Hindlimb muscle (tissue), 1 donor: Measurements from ENCODE around the gene ACAP2. TPM values are rescaled to one million over a fixed set of nuclear protein-coding genes. Genes with fewer than 3 reads are reported as not detected.
A peak's percentile ranks its signal among the peaks of the same experiment; 100 is the strongest.
"Not testable (repeated sequence)": the region's sequence is repeated elsewhere in the genome, so short reads cannot be mapped to it uniquely, and the experiment has no call there.

Source experiments
- DNase-seq: peaks from one replicate; pipeline ENCODE4 v3.0.0-alpha.2; 2013
- polyA plus RNA-seq: library from polyadenylated mRNA; unstranded; fragments of 120-200 nt; gene quantifications from one replicate; pipeline ENCODE4 v1.2.1, GENCODE V29; 2013; ENCODE audit not compliant: insufficient read length

The ACAP2 gene, protein sequence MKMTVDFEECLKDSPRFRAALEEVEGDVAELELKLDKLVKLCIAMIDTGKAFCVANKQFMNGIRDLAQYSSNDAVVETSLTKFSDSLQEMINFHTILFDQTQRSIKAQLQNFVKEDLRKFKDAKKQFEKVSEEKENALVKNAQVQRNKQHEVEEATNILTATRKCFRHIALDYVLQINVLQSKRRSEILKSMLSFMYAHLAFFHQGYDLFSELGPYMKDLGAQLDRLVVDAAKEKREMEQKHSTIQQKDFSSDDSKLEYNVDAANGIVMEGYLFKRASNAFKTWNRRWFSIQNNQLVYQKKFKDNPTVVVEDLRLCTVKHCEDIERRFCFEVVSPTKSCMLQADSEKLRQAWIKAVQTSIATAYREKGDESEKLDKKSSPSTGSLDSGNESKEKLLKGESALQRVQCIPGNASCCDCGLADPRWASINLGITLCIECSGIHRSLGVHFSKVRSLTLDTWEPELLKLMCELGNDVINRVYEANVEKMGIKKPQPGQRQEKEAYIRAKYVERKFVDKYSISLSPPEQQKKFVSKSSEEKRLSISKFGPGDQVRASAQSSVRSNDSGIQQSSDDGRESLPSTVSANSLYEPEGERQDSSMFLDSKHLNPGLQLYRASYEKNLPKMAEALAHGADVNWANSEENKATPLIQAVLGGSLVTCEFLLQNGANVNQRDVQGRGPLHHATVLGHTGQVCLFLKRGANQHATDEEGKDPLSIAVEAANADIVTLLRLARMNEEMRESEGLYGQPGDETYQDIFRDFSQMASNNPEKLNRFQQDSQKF
- polyA plus RNA-seq, result 19.4 TPM

- DNase-seq, result peak; percentile 99
Observed at GRCh38 chr3:195442573-195443390, at the start of gene ACAP2. TSS of gene ACAP2 (minus strand) at chr3:195443020. CDS start at chr3:195442847, 173 bp downstream.

DNA sequence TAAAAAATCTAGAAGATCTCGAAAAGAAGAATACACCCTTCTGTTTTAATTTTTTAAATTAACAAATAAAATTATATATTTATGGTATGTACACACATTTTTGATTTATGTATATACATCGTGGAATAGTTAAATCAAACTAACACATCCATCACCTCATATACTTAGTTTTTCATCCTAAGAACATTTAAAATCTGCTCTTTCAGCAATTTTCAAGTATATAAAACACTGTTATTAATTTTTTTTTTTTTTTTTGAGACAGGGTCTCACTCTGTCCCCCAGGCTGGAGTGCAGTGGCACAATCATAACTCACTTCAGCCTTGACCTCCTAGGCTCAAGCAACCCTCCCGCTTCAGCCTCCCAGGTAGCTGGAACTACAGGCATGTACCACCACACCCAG lies 32.8 kb upstream of the ACAP2 start:
- DNase-seq, result no peak

DNA sequence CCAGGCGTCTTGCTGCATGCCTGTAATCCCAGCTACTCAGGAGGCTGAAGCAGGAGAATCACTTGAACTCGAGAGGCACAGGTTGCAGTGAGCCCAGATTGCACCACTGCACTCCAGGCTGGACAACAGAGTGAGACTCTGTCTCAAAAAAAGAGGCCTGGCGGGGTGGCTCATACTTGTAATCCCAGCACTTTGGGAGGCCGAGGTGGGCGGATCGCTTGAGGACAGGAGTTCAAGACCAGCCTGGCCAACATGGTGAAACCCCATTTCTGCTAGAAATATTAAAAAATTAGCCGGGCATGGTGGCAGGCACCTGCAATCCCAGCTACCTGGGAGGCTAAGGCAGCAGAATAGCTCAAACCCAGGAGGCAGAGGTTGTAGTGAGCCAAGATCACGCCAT lies 32.3 kb upstream of the ACAP2 start:
- not testable (repeated sequence) for DNase-seq

DNA sequence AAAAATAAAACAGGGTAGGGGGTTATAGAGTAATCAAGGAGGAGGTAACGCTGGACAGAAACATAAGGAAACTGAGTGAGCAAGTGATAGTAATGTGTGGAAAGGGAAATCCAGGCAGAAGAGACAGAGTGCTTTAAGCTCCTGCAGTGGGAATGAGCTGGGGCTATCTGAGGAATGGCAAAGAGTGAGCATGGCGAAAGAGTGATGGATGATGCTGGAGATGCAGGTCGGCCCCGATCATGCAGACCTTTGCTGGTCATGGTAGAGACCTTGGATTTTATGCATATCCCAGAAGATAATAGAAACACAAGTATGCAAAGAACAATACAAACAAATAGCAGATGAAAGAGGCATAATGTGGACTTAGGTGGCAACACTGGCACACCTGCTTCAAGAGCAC lies 26.0 kb upstream of the ACAP2 start:
- DNase-seq, result no peak

GRCh38 chr3:195468391-195468776 lies 25.6 kb upstream of the ACAP2 start:
- DNase-seq, result no peak

- no peak for DNase-seq
Observed at GRCh38 chr3:195467641-195468390, 25.0 kb upstream of the ACAP2 start.

DNA sequence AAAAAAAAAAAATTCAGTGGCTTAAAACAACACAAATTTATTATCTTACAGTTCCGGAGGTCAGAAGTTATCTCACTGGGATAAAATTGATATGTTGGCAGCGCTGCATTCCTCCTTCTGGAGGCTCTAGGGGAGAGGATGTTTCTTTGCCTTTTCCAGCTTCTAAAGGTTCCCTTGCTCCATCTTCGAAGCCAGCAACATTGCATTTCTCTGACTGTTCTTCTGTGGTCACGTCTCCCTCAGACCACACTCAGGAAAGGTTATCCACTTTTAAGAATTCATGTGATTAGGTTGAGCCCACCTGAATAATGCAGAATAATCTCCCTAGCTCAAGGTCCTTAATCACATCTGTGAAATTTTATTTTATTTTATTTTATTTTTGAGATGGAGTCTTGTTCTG lies 23.4 kb upstream of the ACAP2 start:
- no peak for DNase-seq

DNA sequence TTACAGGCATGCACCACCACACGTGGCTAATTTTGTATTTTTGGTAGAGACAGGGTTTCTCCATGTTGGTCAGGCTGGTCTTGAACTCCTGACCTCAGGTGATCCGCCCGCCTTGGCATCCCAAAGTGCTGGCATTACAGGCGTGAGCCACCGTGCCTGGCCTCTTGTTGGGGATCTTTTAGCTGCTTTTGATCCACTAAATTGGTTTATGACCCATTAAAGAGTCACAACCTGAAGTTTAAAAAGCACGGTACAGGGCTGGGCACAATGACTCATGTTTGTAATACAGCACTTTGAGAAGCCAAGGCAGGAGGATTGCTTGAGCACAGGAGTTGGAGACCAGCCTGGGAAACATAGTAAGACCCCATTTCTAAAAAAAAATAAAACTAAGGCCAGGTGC lies 20.1 kb upstream of the ACAP2 start:
- not testable (repeated sequence) for DNase-seq

- DNase-seq, result no peak
Observed at GRCh38 chr3:195462308-195462610, 19.4 kb upstream of the ACAP2 start.

GRCh38 chr3:195461594-195462307 lies 18.9 kb upstream of the ACAP2 start:
- no peak for DNase-seq

GRCh38 chr3:195460091-195460713 lies 17.4 kb upstream of the ACAP2 start:
- no peak for DNase-seq

GRCh38 chr3:195458316-195458717 lies 15.5 kb upstream of the ACAP2 start:
- DNase-seq, result no peak

DNA sequence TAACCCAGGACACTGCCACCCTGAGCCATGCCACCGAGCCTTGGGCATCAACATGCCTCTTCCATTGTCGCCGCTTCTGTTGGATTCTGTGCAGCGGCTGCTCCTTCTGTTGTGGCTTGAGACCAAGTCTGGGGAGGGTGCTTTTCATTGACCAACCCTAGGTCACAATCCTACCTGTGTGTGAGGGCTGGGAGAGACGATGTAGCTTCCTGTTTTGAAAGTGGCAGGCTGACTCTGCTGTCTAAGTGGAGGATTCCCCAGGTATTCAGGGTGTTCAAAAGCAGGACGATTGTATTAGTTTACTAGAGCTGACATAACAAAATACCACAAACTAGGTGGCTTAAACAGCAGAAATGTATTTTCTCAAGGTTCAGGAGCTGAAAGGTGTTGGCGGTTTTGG lies 13.0 kb upstream of the ACAP2 start:
- DNase-seq, result no peak

GRCh38 chr3:195453236-195453635 lies 10.4 kb upstream of the ACAP2 start:
- no peak for DNase-seq

- DNase-seq, result no peak
Observed at GRCh38 chr3:195451373-195452015, 8.7 kb upstream of the ACAP2 start.

- no peak for DNase-seq
Observed at GRCh38 chr3:195450731-195451229, 8.0 kb upstream of the ACAP2 start.

DNA sequence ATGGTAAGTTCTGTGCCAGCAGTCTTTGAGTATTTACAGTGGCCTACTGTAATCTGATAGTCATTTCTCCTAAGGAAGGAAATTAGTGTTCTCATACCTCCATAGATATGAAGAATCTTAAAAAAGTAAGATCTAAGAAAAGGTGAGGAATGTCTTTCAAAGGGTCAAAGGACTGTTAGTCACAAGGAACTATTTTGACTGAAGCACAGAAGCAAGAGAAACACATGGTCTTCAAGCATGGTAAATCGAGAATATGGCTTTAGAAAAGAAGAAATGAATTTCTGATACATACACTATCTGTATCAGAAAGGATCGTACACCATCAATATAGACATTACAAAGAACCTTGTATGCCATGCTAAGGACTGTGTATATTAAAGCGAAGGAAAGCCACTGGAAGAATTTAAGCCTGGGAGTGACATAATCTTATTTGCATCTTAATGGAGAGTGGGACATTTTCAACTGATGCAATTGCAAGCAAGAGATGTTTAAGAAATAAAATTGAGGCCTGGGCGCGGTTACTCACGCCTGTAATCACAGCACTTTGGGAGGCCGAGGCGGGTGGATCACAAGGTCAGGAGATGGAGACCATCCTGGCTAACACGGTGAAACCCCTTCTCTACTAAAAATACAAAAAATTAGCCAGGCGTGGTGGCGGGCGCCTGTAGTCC lies 5.5 kb upstream of the ACAP2 start:
- DNase-seq, result no peak

DNA sequence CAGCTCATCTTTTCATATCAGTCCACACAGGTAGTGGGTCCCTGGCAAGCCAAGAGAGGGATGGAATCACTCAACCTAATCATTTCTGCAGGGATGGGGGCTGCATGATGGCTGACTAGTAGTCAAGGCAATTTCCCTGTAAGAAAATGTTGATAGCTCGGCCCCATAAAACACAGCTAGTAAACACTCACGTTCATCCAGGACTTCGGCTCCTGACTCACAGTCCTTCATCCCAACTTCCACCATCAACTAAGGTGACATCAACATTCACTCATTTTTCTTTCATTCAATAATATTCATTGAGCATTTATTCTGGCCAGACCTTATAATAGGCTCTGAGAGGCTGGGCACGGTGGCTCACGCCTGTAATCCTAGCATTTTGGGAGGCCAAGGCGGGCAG lies 4.4 kb upstream of the ACAP2 start:
- no peak for DNase-seq

DNA sequence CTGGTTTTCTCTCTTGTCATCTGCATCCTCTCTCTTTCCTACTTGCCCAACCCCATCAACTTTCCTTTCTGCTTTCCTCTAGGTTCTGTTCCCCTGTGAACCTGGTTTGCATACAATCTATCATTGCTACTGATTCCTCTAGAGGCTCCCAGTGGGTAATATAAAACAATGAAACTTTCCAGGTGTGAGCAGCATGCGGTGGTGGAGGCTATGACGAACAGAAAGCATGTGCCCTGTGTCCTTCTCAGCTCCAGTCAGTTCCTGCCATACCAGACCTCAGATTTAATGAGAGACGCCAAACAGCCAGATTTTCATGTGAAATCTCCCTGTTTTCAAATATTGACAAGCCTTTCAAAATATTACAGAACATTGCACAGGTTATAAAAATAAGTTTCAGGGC lies 3.5 kb upstream of the ACAP2 start:
- no peak for DNase-seq

GRCh38 chr3:195445885-195446284 lies 3.1 kb upstream of the ACAP2 start:
- DNase-seq, result no peak
